ENCODE measurements around the gene PSAT1.

DNA sequence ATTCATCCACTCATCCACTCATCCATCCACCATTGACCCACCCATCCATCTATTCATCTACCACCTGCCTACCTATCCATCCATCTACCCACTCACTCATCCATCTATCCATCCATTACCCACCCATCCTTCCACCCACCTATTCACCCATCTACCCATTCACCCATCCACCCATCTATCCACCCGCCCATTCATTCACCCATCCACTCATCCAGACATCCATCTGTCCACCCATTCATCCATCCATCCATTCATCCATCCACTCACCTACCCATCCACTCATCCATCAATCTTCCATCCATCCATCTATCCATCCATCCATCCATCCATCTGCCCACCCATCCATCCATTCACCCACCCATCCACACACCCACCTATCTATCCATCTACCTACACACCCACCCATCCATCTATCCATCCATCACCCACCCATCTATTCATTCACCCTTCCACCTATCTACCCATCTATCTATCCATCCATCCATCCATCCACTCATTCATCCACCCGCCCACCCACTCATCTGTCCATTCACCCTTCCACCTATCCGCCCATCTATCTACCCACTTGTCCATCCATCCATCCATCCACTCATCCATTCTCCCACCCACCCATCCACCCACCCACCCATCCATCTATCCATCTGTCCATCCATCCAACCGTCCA is 23.2 kb downstream of the PSAT1 start:
- TF ChIP-seq, protein P1, sequence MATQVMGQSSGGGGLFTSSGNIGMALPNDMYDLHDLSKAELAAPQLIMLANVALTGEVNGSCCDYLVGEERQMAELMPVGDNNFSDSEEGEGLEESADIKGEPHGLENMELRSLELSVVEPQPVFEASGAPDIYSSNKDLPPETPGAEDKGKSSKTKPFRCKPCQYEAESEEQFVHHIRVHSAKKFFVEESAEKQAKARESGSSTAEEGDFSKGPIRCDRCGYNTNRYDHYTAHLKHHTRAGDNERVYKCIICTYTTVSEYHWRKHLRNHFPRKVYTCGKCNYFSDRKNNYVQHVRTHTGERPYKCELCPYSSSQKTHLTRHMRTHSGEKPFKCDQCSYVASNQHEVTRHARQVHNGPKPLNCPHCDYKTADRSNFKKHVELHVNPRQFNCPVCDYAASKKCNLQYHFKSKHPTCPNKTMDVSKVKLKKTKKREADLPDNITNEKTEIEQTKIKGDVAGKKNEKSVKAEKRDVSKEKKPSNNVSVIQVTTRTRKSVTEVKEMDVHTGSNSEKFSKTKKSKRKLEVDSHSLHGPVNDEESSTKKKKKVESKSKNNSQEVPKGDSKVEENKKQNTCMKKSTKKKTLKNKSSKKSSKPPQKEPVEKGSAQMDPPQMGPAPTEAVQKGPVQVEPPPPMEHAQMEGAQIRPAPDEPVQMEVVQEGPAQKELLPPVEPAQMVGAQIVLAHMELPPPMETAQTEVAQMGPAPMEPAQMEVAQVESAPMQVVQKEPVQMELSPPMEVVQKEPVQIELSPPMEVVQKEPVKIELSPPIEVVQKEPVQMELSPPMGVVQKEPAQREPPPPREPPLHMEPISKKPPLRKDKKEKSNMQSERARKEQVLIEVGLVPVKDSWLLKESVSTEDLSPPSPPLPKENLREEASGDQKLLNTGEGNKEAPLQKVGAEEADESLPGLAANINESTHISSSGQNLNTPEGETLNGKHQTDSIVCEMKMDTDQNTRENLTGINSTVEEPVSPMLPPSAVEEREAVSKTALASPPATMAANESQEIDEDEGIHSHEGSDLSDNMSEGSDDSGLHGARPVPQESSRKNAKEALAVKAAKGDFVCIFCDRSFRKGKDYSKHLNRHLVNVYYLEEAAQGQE (IDR thresholded peaks at IDR 0.05; ENCODE audit: unreplicated experiment), result no peak
- TF ChIP-seq, protein P2, sequence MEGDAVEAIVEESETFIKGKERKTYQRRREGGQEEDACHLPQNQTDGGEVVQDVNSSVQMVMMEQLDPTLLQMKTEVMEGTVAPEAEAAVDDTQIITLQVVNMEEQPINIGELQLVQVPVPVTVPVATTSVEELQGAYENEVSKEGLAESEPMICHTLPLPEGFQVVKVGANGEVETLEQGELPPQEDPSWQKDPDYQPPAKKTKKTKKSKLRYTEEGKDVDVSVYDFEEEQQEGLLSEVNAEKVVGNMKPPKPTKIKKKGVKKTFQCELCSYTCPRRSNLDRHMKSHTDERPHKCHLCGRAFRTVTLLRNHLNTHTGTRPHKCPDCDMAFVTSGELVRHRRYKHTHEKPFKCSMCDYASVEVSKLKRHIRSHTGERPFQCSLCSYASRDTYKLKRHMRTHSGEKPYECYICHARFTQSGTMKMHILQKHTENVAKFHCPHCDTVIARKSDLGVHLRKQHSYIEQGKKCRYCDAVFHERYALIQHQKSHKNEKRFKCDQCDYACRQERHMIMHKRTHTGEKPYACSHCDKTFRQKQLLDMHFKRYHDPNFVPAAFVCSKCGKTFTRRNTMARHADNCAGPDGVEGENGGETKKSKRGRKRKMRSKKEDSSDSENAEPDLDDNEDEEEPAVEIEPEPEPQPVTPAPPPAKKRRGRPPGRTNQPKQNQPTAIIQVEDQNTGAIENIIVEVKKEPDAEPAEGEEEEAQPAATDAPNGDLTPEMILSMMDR (conservative IDR thresholded peaks at IDR 0.05; ENCODE audit: low read depth in 2 of 2), result no peak
- no peak for TF ChIP-seq CREB1 (CRISPR knock-in tag; IDR thresholded peaks at IDR 0.05; ENCODE audit: low read depth)
